Upper lobe of left lung (tissue), 4 donors: ENCODE results near the gene HK2.
"Not testable (repeated sequence)": the region's sequence is repeated elsewhere in the genome, so short reads cannot be mapped to it uniquely, and the experiment has no call there.

Source experiments
- EP300 ChIP-seq, 4 donors: sonication (generic); formaldehyde crosslinking; IDR thresholded peaks; one replicate each; pipeline ENCODE4 v1.5.1; 2017; ENCODE audit warnings: antibody characterized with exemption in 4 of 4, control low read depth in 2 of 4
- POLR2A ChIP-seq, 4 donors: fragments of 450-650 bp; IDR thresholded peaks; one replicate each; pipeline ENCODE4 v1.5.1; 2016 to 2017; ENCODE audit warnings: antibody characterized with exemption in 4 of 4, mild to moderate bottlenecking in 2 of 4
- POLR2AphosphoS5 ChIP-seq, 2 donors: sonication (generic); formaldehyde crosslinking; IDR thresholded peaks; one replicate each; pipeline ENCODE4 v1.5.1; 2017; ENCODE audit warnings: antibody characterized with exemption in 2 of 2
- TF ChIP-seq, protein P1 (sequence below), 6 experiments: fragments of 450-650 bp in 4 of 6; fragments of 200-600 bp in 2 of 6; sonication (generic) in 2 of 6; IDR thresholded peaks; one replicate each; pipeline ENCODE4 v1.5.1; 2016 to 2019; ENCODE audit warnings: antibody characterized with exemption in 6 of 6

DNA sequence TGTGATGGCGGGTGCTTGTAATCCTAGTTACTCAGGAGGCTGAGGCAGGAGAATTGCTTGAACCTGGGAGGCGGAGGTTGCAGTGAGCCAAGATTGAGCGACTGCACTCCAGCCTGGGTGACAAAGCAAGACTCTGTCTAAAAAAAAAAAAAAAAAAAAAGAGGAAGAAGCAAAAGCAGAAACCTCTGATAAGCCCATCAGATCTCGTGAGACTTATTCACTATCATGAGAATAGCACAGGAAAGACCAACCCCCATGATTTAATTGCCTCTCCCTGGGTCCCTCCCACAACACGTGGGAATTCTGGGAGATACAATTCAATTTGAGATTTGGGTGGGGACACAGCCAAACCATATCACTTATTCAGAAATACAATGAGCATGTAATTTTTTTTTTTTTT lies 73.6 kb downstream of the HK2 start:
- TF ChIP-seq, protein P1, sequence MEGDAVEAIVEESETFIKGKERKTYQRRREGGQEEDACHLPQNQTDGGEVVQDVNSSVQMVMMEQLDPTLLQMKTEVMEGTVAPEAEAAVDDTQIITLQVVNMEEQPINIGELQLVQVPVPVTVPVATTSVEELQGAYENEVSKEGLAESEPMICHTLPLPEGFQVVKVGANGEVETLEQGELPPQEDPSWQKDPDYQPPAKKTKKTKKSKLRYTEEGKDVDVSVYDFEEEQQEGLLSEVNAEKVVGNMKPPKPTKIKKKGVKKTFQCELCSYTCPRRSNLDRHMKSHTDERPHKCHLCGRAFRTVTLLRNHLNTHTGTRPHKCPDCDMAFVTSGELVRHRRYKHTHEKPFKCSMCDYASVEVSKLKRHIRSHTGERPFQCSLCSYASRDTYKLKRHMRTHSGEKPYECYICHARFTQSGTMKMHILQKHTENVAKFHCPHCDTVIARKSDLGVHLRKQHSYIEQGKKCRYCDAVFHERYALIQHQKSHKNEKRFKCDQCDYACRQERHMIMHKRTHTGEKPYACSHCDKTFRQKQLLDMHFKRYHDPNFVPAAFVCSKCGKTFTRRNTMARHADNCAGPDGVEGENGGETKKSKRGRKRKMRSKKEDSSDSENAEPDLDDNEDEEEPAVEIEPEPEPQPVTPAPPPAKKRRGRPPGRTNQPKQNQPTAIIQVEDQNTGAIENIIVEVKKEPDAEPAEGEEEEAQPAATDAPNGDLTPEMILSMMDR (IDR thresholded peaks at IDR 0.05): not testable (repeated sequence)
- not testable (repeated sequence) for TF ChIP-seq POLR2A, POLR2AphosphoS5, EP300 (IDR thresholded peaks at IDR 0.05)
